Sciatic nerve (tissue), 2 donors: Measurements from ENCODE around the gene SLC39A11. TPM values are rescaled to one million over a fixed set of nuclear protein-coding genes. Genes with fewer than 3 reads are reported as not detected.

ENCODE experiments used
- ATAC-seq: fragments of 200-7000 bp; cut with Tn5 transposase; one replicate; pipeline ENCODE4 v1.9.1; 2020; ENCODE audit warnings: mild to moderate bottlenecking, moderate library complexity
- DNase-seq: peaks from one replicate; pipeline ENCODE4 v3.0.0-alpha.2; 2020; ENCODE audit warnings: low spot score
- intact Hi-C: fragments of 100-400 bp; cut with DNase I; formaldehyde crosslinking; loops from one replicate; pipeline ENCODE4 v1.14.2; 2022
- total RNA-seq: library from RNA; stranded (reverse); fragmentation: NEBNext Ultra II Directional; extraction: Animal tissue kit (Norgen Biotek cat#: 25700); gene quantifications from one replicate; pipeline ENCODE4 v1.2.1, GENCODE V29; 2021
- donor health status: DM: no; HTN: no; CAD: no.
- donor health status: DM: no; HTN: no; CAD: no.

The SLC39A11 gene
- total RNA-seq, 1 donor from 2014 or later: 22.7 TPM

DNA sequence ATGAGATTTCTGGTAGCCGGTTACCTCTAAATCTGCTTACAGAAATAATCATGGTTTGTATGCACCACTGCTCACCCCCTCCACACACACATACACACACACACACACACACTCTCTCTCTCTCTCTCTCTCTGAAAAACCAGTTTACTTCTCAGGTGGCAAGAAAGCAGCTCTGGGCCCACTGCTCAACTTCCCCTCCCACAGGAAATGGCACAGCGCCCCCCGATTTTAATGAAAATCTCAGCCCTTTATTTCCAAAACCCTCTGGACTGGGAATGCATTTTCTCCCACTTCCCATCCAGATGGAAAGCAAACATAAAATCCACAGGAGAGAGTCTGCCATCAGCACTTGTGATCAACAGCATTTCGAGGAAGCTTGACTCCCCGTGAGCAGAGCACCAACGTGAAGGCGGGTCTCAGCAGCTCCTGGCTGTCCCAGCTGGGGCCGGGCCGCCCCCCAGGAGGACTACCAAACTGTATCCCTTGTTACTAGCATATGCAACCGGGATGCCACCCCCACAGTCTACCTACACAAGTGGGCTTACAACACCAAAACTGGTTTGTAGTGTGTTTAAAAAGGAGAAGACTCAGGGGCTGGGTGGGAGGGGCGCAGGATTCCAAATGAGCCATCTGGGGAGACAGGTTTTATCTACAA lies 121.1 kb downstream of the SLC39A11 start:
- DNase-seq (no peak), ATAC-seq (no peak)
- intact Hi-C loops: no loop called here

GRCh38 chr17:72970797-72971196 lies 121.7 kb downstream of the SLC39A11 start:
- no peak for ATAC-seq
- no peak for DNase-seq
- intact Hi-C loops: no loop called here

DNA sequence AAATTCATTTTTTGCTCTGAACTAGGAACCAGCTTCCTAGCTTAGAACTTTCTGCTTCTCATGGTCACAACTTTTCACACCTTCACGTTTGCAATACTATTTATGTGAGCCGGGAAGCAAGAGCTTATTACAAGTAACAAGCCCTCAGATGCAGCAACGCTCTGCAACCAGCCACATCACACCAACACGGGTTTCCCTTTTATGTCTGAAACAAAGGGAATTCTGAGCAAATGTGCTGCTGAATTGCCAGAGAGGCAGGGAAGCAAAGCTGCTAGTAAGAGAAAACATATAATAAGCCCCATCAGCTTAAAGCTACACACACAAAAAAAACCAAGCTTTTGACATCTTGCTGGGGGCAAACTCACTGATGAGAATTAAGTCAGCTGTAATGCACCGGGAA lies 122.2 kb downstream of the SLC39A11 start:
- intact Hi-C loops: no loop called here
- no peak for DNase-seq
- no peak for ATAC-seq

GRCh38 chr17:72969293-72969906 lies 123.1 kb downstream of the SLC39A11 start:
- DNase-seq (no peak), ATAC-seq (no peak)
- intact Hi-C loops: no loop called here

DNA sequence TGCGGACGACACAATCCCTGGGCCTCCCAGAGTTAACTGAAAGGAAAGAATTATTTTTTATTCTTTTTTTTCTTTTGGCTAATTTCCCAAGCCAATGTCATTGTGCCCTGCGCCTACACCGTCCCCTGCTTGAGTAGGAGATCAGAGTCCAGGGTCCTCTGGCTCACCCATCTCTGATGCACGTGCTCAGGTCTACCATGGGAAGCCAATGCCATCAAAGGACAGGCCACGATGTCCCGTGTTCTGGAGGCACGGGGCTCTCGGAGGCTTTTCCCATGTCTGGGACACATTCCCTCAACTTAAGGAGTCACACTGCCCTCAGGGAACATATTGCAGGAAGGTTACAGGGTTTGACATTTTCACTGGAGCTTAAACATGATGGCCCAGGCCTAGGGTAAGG lies 123.7 kb downstream of the SLC39A11 start:
- no peak for ATAC-seq
- intact Hi-C loops: no loop called here
- no peak for DNase-seq

DNA sequence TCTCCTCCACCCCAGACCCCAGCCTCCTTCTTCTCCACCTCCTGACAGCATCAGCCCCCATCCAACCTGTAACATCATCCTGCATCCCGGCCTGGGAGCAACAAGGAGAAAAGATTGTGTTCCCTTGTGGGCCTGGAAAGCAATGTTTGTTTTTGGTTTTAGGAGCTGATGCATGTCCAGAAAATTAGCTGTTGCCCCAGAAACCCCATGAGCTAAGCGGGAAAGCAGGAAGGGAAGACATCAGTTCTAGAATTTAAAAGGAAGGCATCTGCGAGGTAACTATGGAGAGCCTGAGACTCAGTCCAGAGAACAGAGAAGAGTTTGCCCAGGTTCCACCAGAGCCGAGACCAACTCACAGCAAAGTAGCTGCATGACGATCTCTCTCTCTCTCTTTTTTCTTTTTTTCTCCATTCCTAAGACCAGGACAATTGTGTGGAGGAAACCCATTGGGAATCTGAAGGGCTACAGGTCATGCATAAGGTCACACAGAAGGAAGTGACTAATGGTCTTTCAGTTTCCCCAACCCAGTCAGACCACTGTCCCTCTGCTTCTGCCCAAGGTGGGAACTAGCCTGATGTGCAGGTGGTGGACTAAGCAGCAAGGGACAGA lies 124.4 kb downstream of the SLC39A11 start:
- ATAC-seq (no peak), DNase-seq (no peak)
- intact Hi-C loops: no loop called here

DNA sequence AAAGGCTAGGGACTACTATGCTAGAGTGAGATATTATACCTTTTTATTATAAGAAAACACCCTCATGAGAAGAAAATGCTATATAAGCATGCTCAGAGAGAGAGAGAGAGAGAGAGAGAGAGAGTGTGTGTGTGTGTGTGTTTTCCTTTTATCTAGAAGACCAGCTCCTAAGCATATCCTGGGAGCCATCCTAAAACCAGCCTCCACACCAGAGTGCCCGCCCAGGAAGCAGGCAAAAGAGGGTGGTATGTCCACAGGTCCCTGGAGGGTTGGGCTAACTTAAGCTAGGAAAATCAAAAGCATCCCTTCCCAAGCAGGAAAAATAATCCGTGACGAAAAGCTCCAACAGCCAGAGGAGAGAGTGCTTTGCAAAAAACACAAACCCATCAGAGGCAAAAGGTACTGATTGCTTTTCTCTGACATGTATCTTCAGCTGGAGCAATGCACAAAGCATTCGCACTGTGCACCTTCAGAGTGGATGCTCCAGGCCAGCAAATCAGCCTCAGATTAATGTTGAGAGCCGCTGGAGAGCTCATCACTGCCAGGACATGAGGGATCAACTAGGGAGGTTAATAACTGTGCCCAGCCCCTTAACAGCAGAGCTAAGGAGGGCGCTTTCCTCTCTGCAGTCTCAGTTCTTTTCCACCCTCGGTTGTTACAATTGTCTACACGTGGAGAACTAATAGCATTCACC lies 125.1 kb downstream of the SLC39A11 start:
- DNase-seq: no peak
- intact Hi-C loops: no loop called here
- no peak for ATAC-seq

DNA sequence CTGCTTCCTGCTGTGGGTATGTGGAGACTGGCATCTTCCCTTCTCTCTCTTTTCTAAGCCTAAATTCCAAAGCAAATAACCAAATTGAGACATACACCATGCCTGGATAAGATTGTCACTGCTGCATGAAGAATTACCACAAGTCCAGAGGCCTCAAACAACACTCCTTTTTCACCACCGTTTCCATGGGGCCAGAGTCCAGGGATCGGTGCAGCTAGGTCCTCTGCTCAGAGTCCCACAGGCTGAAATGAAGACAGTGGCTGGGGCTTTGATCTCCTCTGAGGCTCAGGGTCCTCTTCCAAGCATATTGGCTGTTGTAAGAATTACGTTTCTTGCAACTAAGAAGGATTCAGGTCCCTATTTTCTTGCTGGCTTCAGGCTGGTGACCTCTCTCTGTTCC lies 130.4 kb downstream of the SLC39A11 start:
- intact Hi-C loops: no loop called here
- no peak for ATAC-seq
- DNase-seq: no peak

DNA sequence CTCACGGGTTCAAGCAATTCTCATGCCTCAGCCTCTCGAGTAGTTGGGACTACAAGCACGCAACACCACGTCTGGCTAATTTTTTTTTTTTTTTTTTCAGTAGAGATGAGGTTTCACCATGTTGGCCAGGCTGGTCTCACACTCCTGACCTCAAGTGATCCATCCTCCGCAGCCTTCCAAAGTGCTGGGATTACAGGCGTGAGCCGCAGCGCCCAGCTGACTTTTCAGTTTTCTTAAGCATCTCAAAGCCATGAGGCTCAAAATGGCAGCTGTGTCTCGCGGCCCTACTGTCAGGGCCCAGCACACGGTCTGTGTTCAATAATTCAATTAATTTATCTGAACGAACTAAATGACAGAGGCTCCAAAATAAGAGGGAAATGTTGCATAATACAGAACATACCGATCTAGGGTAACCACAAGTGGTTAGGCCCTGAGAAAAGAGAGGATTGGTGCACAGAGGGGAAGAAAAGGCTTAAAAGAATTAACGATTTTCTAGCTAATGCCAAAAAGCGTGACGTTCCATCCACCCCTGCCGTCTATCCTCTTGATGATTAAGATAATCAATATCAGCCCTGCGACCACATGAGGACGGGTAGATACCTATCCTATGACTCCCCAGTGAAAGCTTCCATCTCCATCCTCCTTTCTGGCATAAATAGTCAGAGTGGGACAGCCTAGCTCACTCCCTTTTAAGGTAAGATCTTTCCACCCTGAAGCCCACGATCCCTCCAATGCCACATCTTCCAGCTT lies 136.9 kb downstream of the SLC39A11 start:
- intact Hi-C loops: no loop called here
- ATAC-seq (no peak), DNase-seq (no peak)

GRCh38 chr17:72954579-72954978 lies 137.9 kb downstream of the SLC39A11 start:
- intact Hi-C loops: no loop called here
- ATAC-seq: no peak
- no peak for DNase-seq

DNA sequence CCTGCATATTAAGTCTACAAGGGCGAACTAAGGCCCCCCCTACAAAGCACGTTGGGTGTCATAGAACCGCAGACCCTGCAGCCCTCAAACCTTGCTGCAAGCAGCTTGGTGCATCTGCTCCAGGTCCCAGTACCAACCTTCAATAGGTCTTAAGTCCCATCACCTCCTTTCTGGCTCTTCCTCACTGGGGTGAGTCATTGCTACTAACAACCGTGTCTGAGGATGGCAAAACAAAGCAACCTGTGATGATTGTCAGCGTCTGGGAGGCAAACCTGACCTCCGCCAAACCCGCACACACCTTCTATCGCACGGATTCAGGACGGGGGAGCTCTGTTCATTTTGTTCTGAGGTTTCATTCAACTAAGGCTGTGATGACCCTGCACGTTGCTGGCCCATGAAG lies 138.9 kb downstream of the SLC39A11 start:
- DNase-seq (no peak), ATAC-seq (no peak)
- intact Hi-C loops: no loop called here

- intact Hi-C loops: no loop called here
- no peak for DNase-seq
- no peak for ATAC-seq
Measured at GRCh38 chr17:72952641-72953315, 139.7 kb downstream of the SLC39A11 start.

- intact Hi-C loops: no loop called here
- ATAC-seq (no peak), DNase-seq (no peak)
Measured at GRCh38 chr17:72952220-72952619, 140.3 kb downstream of the SLC39A11 start.

- intact Hi-C loops: no loop called here
- DNase-seq (no peak), ATAC-seq (no peak)
Measured at GRCh38 chr17:72950242-72950931, 142.1 kb downstream of the SLC39A11 start.

DNA sequence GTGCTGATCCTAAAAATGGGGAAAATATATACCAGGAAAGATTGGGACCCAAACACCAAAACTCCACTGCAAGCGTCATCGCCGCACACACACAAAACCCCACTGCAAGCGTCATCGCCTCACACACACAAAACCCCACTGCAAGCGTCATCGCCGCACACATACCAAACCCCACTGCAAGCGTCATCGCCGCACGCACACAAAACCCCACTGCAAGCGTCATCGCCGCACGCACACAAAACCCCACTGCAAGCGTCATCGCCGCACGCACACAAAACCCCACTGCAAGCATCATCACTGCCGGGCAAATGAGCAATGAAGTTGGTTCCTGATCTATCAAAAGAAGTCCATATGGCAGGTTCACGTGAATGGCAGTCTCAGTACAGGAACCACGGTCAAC lies 144.4 kb downstream of the SLC39A11 start:
- no peak for DNase-seq
- ATAC-seq: no peak
- intact Hi-C loops: no loop called here

DNA sequence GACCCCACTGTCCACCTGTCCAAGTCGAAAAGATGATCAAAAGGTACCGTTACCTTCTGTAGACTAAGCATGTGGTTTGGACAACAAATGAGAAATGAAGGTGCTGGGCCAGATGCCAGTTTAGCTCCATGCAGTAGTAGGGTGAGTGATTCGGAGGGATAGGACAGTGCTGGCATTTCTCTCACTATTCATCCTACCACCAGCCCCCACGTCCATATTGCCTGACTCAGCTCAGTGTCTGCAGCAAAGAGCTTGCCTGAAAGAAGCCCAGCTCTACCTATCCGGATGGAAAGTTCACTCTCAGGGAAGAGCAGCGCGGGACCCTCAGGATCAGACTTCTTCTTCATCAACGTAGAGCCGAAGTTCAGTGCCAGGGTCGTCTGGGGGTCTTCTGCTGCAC lies 145.0 kb downstream of the SLC39A11 start:
- ATAC-seq: no peak
- intact Hi-C loops: no loop called here
- DNase-seq: no peak

DNA sequence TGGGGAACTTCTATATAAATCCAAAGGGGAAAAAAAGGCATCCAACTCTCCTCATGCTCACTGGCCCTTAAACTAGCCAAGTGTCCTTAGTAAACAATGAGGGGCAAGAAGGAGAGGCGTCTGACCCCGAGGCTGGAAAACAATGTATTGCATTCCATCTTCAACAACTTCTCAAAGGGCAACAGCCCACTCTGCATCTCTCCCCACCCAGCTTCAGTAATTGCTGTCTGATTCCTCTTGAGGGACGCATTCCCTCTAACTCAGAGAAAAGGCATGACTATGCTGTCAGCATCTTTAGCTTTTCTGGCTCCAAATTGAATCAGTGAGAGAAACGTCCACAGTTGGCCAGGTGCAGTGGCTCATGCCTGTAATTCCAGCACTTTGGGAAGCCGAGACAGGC lies 145.8 kb downstream of the SLC39A11 start:
- intact Hi-C loops: no loop called here
- ATAC-seq (no peak), DNase-seq (no peak)

GRCh38 chr17:72946156-72946555 lies 146.3 kb downstream of the SLC39A11 start:
- DNase-seq (no peak), ATAC-seq (no peak)
- intact Hi-C loops: no loop called here
